Globus pallidus (tissue), 1 donor: ENCODE measurements around the gene DDX41.
"Not testable (repeated sequence)": the region's sequence is repeated elsewhere in the genome, so short reads cannot be mapped to it uniquely, and the experiment has no call there.

Experiments
- DNase-seq: peaks from one replicate; pipeline ENCODE4 v3.0.0-alpha.2; 2015; ENCODE audit warnings: low spot score

Gene DDX41

GRCh38 chr5:177537389-177538361, 20.9 kb upstream of the DDX41 start:
- DNase-seq = no peak

GRCh38 chr5:177536386-177536785, 19.6 kb upstream of the DDX41 start:
- no peak for DNase-seq

GRCh38 chr5:177535125-177535524, 18.4 kb upstream of the DDX41 start:
- no peak for DNase-seq

GRCh38 chr5:177534433-177534832, 17.7 kb upstream of the DDX41 start:
- DNase-seq = not testable (repeated sequence)

GRCh38 chr5:177531209-177531940, 14.6 kb upstream of the DDX41 start:
- DNase-seq = no peak

- DNase-seq = no peak
These were observed 13.9 kb upstream of the DDX41 start for GRCh38 chr5:177530638-177531037.

GRCh38 chr5:177529247-177530203, 12.8 kb upstream of the DDX41 start:
- no peak for DNase-seq

- no peak for DNase-seq
These were observed 11.9 kb upstream of the DDX41 start for GRCh38 chr5:177528631-177529030.

GRCh38 chr5:177527595-177527994, 10.8 kb upstream of the DDX41 start:
- DNase-seq = no peak

GRCh38 chr5:177526791-177527190, 10.0 kb upstream of the DDX41 start:
- no peak for DNase-seq

- no peak for DNase-seq
These were observed 9.4 kb upstream of the DDX41 start for GRCh38 chr5:177526191-177526590.

- DNase-seq = no peak
These were observed 8.3 kb upstream of the DDX41 start for GRCh38 chr5:177524941-177525655.

- DNase-seq = no peak
These were observed 7.8 kb upstream of the DDX41 start for GRCh38 chr5:177524539-177524900.

- DNase-seq = no peak
These were observed 7.2 kb upstream of the DDX41 start for GRCh38 chr5:177523711-177524538.

- peak; percentile 42 for DNase-seq
These were observed 4.3 kb upstream of the DDX41 start for GRCh38 chr5:177520916-177521513.

GRCh38 chr5:177520271-177520670, 3.5 kb upstream of the DDX41 start:
- no peak for DNase-seq

- DNase-seq = no peak
These were observed 2.9 kb upstream of the DDX41 start for GRCh38 chr5:177519463-177520235.

GRCh38 chr5:177515580-177515979, 1.2 kb downstream of the DDX41 start:
- no peak for DNase-seq

- no peak for DNase-seq
These were observed 2.2 kb downstream of the DDX41 start for GRCh38 chr5:177514541-177514940.
